Breast epithelium (tissue), 4 donors: ENCODE results near the gene ERICH3. TPM values are rescaled to one million over a fixed set of nuclear protein-coding genes. Genes with fewer than 3 reads are reported as not detected.

Experiments used
- DNase-seq, 2 donors: peaks; one replicate each; pipeline ENCODE4 v3.0.0-alpha.2; 2019; ENCODE audit warnings: low spot score in 2 of 2
- H3K27ac ChIP-seq, 2 donors: fragments of 200-600 bp; sonication (generic) in 1 of 2; one replicate each; pipeline ENCODE4 v1.5.1; 2016 to 2019; ENCODE audit warnings: mild to moderate bottlenecking in 1 of 2
- H3K27me3 ChIP-seq, 2 donors: fragments of 200-600 bp; sonication (generic) in 1 of 2; one replicate each; pipeline versions ENCODE4 v1.5.1 to v1.6.0; 2017 to 2019; ENCODE audit warnings: control low read depth in 1 of 2, mild to moderate bottlenecking in 1 of 2
- H3K36me3 ChIP-seq: fragments of 200-600 bp; one replicate; pipeline ENCODE4 v1.5.1; 2019
- H3K4me1 ChIP-seq, 2 donors: fragments of 200-600 bp; sonication (generic); one replicate each; pipeline ENCODE4 v1.5.1; 2016 to 2019; ENCODE audit warnings: control low read depth in 1 of 2
- H3K4me3 ChIP-seq, 3 donors: fragments of 200-600 bp; sonication (generic); 1 replicate in 2 of 3; 2 replicates in 1 of 3; pipeline ENCODE4 v1.5.1; 2016 to 2019; ENCODE audit warnings: mild to moderate bottlenecking in 3 of 3, moderate library complexity in 2 of 3
- H3K9me3 ChIP-seq, 2 donors: fragments of 200-600 bp; sonication (generic) in 1 of 2; one replicate each; pipeline ENCODE4 v1.5.1; 2016 to 2019; ENCODE audit warnings: control low read depth in 1 of 2
- CTCF ChIP-seq, 3 donors: fragments of 450-650 bp; IDR thresholded peaks; one replicate each; pipeline ENCODE4 v1.5.1; 2016 to 2017; ENCODE audit warnings: antibody characterized with exemption in 3 of 3, mild to moderate bottlenecking in 3 of 3, moderate library complexity in 3 of 3
- POLR2A ChIP-seq: fragments of 450-650 bp; IDR thresholded peaks from one replicate; pipeline ENCODE4 v1.6.1; 2016; ENCODE audit warnings: antibody characterized with exemption, mild to moderate bottlenecking, moderate library complexity
- POLR2AphosphoS5 ChIP-seq, 3 donors: sonication (generic); formaldehyde crosslinking; IDR thresholded peaks; one replicate each; pipeline ENCODE4 v1.6.1; 2017; ENCODE audit warnings: antibody characterized with exemption in 3 of 3
- intact Hi-C: fragments of 100-400 bp; cut with DNase I; formaldehyde crosslinking; loops from one replicate; pipeline ENCODE4 v1.15.1; 2023; ENCODE audit warnings: low total_unique reads
- total RNA-seq, 3 donors: library from RNA; depleted of rRNA; stranded (reverse); fragments of >200 nt; gene quantifications; one replicate each; pipeline ENCODE4 v1.1.0, GENCODE V29; 2016

Gene ERICH3
- total RNA-seq, 3 donors from 2014 or later = under 0.01 to 2.0 (median 0.29) TPM

GRCh38 chr1:74592580-74593355 is 80.8 kb downstream of the ERICH3 start:
- no peaks in the 10 kb centered on the region for H3K27me3 ChIP-seq
- no peak overlapping the region for H3K4me3 ChIP-seq
- DNase-seq = no peak
- no peaks in the 10 kb centered on the region for H3K4me1 ChIP-seq
- H3K27ac ChIP-seq = no peak overlapping the region
- intact Hi-C loops = no loop called here
- no peaks in the 10 kb centered on the region for H3K36me3 ChIP-seq
- TF ChIP-seq CTCF (IDR thresholded peaks at IDR 0.05) (no peak), POLR2AphosphoS5 (IDR thresholded peaks at IDR 0.05) (no peak), POLR2A (no peak)
- no peaks in the 10 kb centered on the region for H3K9me3 ChIP-seq

GRCh38 chr1:74591949-74592348 is 81.6 kb downstream of the ERICH3 start:
- Histone ChIP-seq H3K27me3 (no peaks in the 10 kb centered on the region), H3K4me3 (no peak overlapping the region), H3K27ac (no peak overlapping the region), H3K36me3 (no peaks in the 10 kb centered on the region), H3K9me3 (no peaks in the 10 kb centered on the region), H3K4me1 (no peaks in the 10 kb centered on the region)
- no peak for DNase-seq
- intact Hi-C loops = no loop called here
- no peak for TF ChIP-seq POLR2AphosphoS5 (IDR thresholded peaks at IDR 0.05)
- TF ChIP-seq CTCF (IDR thresholded peaks at IDR 0.05) = no peak
- TF ChIP-seq POLR2A = no peak

- H3K9me3 ChIP-seq = no peaks in the 10 kb centered on the region
- H3K4me1 ChIP-seq = no peaks in the 10 kb centered on the region
- H3K4me3 ChIP-seq = no peak overlapping the region
- TF ChIP-seq POLR2A (no peak), CTCF (IDR thresholded peaks at IDR 0.05) (no peak), POLR2AphosphoS5 (IDR thresholded peaks at IDR 0.05) (no peak)
- no peak for DNase-seq
- no peaks in the 10 kb centered on the region for H3K36me3 ChIP-seq
- H3K27me3 ChIP-seq = no peaks in the 10 kb centered on the region
- no peak overlapping the region for H3K27ac ChIP-seq
- intact Hi-C loops = no loop called here
Measured at GRCh38 chr1:74590288-74590687, 83.3 kb downstream of the ERICH3 start.

GRCh38 chr1:74587888-74588287 is 85.7 kb downstream of the ERICH3 start:
- Histone ChIP-seq H3K27me3 (no peaks in the 10 kb centered on the region), H3K36me3 (no peaks in the 10 kb centered on the region), H3K27ac (no peak overlapping the region), H3K4me1 (no peaks in the 10 kb centered on the region), H3K4me3 (no peak overlapping the region), H3K9me3 (no peaks in the 10 kb centered on the region)
- TF ChIP-seq CTCF (IDR thresholded peaks at IDR 0.05) (no peak), POLR2A (no peak), POLR2AphosphoS5 (IDR thresholded peaks at IDR 0.05) (no peak)
- no peak for DNase-seq
- intact Hi-C loops = no loop called here

- H3K27me3 ChIP-seq = no peaks in the 10 kb centered on the region
- no peak overlapping the region for H3K4me3 ChIP-seq
- no peak for TF ChIP-seq CTCF (IDR thresholded peaks at IDR 0.05)
- no peak for TF ChIP-seq POLR2A
- TF ChIP-seq POLR2AphosphoS5 (IDR thresholded peaks at IDR 0.05) = no peak
- H3K27ac ChIP-seq = no peak overlapping the region
- DNase-seq = no peak
- intact Hi-C loops = no loop called here
- no peaks in the 10 kb centered on the region for H3K9me3 ChIP-seq
- no peaks in the 10 kb centered on the region for H3K36me3 ChIP-seq
- no peaks in the 10 kb centered on the region for H3K4me1 ChIP-seq
Measured at GRCh38 chr1:74586253-74586897, 87.2 kb downstream of the ERICH3 start.
